ENCODE data around the gene FLII. TPM values are rescaled to one million over a fixed set of nuclear protein-coding genes. Genes with fewer than 3 reads are reported as not detected.

FLII gene
- total RNA-seq, 1 experiment from 2014 or later: 309 TPM

- Mint-ChIP-seq H3K4me1 (peaks cover 7% of the 10 kb centered on the region; the same call in 1 of the 2 replicates), H3K9me3 (no peaks in the 10 kb centered on the region), H3K27me3 (ENCODE audit: low read depth) (no peaks in the 10 kb centered on the region), H3K27ac (no peak overlapping the region), H3K4me3 (no peak overlapping the region), H3K36me3 (peaks cover 44% of the 10 kb centered on the region)
- DNase-seq (ENCODE audit: low spot score) (no peak), ATAC-seq (no peak)
- ChIA-PET CTCF (interaction anchor here (1.0 kb wide), 1 partner anchor 59 kb away, joined by 3 read pairs; no protein-coding TSS in a partner anchor), POLR2A (no interaction called here)
- no peak for TF ChIP-seq NR1H2 (CRISPR knock-in tag; IDR thresholded peaks at IDR 0.05)
Observed at GRCh38 chr17:18198530-18198929, 60.0 kb downstream of the FLII start.

- POLR2A ChIA-PET: no interaction called here
- H3K27ac Mint-ChIP-seq: no peak overlapping the region
Observed at GRCh38 chr17:18197535-18198194, 60.9 kb downstream of the FLII start.

More at GRCh38 chr17:18197535-18198194, 60.9 kb downstream of the FLII start:
- Mint-ChIP-seq H3K4me1 (peaks cover 3% of the 10 kb centered on the region; the same call in 1 of the 2 replicates), H3K9me3 (no peaks in the 10 kb centered on the region), H3K4me3 (no peak overlapping the region), H3K36me3 (peaks cover 44% of the 10 kb centered on the region), H3K27me3 (ENCODE audit: low read depth) (no peaks in the 10 kb centered on the region)
- no peak for ATAC-seq
- TF ChIP-seq ESRRA (CRISPR knock-in tag; IDR thresholded peaks at IDR 0.05; ENCODE audit: borderline replicate concordance) (no peak), CREM (CRISPR knock-in tag; IDR thresholded peaks at IDR 0.05) (no peak), MLX (CRISPR knock-in tag; IDR thresholded peaks at IDR 0.05) (no peak), TCF7 (CRISPR knock-in tag; IDR thresholded peaks at IDR 0.05; ENCODE audit: low read depth) (no peak), CREB1 (CRISPR knock-in tag; IDR thresholded peaks at IDR 0.05) (no peak), FOXP1 (CRISPR knock-in tag; IDR thresholded peaks at IDR 0.05; ENCODE audit: borderline replicate concordance) (no peak), MAX (CRISPR knock-in tag; IDR thresholded peaks at IDR 0.05) (no peak), SP1 (CRISPR knock-in tag; conservative IDR thresholded peaks at IDR 0.05) (no peak), JUN (CRISPR knock-in tag; IDR thresholded peaks at IDR 0.05) (no peak), E2F1 (CRISPR knock-in tag; IDR thresholded peaks at IDR 0.05) (no peak), CTCF (IDR thresholded peaks at IDR 0.05) (no peak), ZMAT4 (CRISPR knock-in tag; IDR thresholded peaks at IDR 0.05) (no peak), STAT6 (CRISPR knock-in tag; conservative IDR thresholded peaks at IDR 0.05; ENCODE audit: low read depth) (no peak), ATF6 (CRISPR knock-in tag; IDR thresholded peaks at IDR 0.05) (no peak), ZNF317 (CRISPR knock-in tag; IDR thresholded peaks at IDR 0.05; ENCODE audit: borderline replicate concordance, low read depth) (no peak), CBFB (CRISPR knock-in tag; IDR thresholded peaks at IDR 0.05; ENCODE audit: low read depth) (no peak), NR3C1 (CRISPR knock-in tag; conservative IDR thresholded peaks at IDR 0.05; ENCODE audit: low read depth) (no peak), ERG (CRISPR knock-in tag; IDR thresholded peaks at IDR 0.05) (no peak), TP53 (CRISPR knock-in tag; IDR thresholded peaks at IDR 0.05) (no peak)
- CTCF ChIA-PET: interaction anchor here (1.0 kb wide), 1 partner anchor 58 kb away, joined by 3 read pairs; no protein-coding TSS in a partner anchor
- DNase-seq (ENCODE audit: low spot score): no peak

Data from WTC11 (cell line).